Activated CD8-positive, alpha-beta memory T cell treated with anti-CD3 and anti-CD28 coated beads for 24 hours (primary cell): ENCODE data around the gene HP.
"Not testable (repeated sequence)": the region's sequence is repeated elsewhere in the genome, so short reads cannot be mapped to it uniquely, and the experiment has no call there.

Experiments
- DNase-seq: peaks from one replicate; pipeline ENCODE4 v3.0.0-alpha.2; 2020

The HP gene

GRCh38 chr16:72043539-72043938, 10.8 kb upstream of the HP start:
- DNase-seq = no peak

DNA sequence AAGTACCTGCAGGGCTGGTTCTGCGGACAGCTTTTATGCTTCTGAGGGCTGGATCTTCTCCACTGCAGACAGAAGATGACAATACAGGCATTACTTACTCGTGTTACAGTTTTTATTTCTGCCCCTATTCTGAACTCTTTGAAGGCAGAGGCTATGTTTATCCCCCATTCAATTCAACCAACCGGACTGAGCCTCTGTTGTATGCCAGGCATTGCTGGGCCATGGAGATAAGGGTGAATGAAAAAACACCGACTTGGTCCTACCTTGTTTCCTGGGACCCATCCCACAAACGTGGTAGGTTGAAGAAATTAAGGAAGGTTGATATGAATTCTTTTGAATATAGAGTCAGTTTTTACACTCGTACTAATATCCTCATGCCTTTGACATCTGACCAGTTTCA, 10.0 kb upstream of the HP start:
- no peak for DNase-seq

- no peak for DNase-seq
These were observed 9.4 kb upstream of the HP start for GRCh38 chr16:72044825-72045359.

GRCh38 chr16:72049110-72049509, 5.2 kb upstream of the HP start:
- no peak for DNase-seq

GRCh38 chr16:72050769-72051464, 3.4 kb upstream of the HP start:
- DNase-seq = no peak

DNA sequence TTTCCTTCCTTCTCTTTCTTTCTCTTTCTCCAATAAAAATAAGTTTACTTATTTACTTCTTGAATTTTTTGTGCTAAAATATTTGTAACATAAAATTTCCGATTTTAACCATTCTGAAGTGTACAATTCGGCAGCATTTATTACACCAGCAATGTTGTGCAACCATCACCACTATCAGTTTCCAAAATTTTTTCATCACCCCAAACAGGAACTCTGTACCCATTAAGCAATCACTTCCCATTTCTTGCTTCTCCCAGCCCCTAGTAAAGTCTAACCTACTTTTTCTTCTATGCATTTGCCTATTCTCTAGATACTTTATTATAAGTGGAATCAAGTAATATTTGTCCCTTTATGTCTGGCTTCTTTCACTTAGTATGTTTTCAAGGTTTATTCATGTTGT, 2.5 kb upstream of the HP start:
- no peak for DNase-seq

DNA sequence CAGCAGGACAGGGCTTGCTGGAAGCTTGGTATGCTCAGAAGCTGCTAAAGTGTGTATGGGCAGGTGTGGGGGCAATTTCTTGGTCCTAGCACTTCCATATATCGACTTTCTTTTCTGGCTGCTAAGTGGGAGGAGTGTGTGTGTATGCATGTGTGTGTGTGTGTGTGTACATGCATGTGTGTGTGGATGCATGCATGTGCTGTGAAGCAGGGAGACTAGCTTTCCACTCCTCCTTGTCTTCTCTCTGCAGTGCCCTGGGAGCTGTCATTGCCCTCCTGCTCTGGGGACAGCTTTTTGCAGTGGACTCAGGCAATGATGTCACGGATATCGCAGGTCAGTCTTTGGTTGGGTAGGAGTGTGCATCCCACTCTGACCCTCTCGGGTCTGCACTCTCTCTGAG, 1.6 kb downstream of the HP start:
- no peak for DNase-seq

DNA sequence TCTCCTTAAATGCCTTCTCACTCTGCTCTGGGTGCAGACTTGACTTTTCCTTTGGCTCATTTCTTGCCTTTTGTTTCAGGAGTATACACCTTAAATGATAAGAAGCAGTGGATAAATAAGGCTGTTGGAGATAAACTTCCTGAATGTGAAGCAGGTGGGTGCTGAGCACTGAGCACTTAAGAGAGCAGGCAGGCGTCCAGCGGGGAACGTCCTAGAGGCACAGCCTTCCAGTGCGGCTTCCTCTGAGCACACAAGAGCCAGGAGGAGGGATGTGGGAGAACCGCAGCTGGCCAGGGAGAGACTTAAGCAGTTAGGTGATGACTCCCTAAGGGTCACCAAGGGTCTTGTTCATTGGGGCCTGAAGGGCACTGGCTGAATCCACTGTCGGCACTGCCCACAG, 3.0 kb downstream of the HP start:
- DNase-seq = not testable (repeated sequence)

- not testable (repeated sequence) for DNase-seq
These were observed 4.8 kb downstream of the HP start for GRCh38 chr16:72059060-72059459.

DNA sequence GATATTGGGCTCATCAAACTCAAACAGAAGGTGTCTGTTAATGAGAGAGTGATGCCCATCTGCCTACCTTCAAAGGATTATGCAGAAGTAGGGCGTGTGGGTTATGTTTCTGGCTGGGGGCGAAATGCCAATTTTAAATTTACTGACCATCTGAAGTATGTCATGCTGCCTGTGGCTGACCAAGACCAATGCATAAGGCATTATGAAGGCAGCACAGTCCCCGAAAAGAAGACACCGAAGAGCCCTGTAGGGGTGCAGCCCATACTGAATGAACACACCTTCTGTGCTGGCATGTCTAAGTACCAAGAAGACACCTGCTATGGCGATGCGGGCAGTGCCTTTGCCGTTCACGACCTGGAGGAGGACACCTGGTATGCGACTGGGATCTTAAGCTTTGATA, 6.1 kb downstream of the HP start:
- no peak for DNase-seq

DNA sequence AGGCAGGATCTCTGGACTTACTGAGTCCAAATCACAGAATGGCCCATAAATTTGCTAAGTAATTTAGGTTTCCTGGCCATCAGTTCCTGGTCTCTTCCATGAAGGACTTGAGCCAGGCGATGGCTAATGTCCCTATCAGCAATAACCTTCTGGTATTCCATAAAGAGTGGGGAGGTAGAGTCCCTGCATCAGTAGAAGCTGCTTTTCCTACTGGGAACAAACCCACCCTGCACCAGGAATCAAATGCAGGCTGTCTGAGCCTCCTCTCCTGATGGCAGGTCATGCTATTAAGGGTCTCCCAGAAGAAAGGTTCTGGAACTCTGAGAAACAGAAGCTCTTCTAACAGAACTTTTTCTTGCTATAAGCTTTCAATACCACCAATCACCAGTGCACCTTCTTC, 7.3 kb downstream of the HP start:
- DNase-seq = no peak

DNA sequence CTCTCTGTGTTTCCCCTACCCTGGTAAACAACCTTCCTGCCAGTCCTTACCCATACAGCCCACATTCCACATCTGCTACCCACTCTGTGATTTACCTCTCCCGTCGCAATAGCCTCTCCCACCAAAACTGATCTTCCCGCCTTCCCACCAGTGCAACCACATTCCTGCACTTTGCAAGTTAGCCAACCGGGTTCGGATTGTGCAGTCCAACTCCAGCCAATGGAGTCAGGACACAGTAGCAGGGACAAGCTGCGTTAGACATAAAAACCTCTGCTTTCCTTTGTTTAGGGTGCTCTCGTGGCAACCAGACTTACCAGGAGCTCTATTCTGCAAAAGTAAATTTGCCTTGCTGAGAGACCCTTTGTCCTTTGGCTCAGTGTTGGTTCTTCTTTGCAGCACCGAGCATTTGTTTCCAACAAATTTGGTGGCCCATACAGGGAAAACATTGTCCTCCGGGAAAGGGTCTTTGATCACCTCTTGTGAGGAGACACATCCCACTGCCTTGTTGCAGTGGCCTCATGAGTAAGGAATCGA, 10.1 kb downstream of the HP start:
- no peak for DNase-seq

GRCh38 chr16:72066747-72067146, 12.4 kb downstream of the HP start:
- DNase-seq = no peak

- no peak for DNase-seq
These were observed 14.6 kb downstream of the HP start for GRCh38 chr16:72068930-72069329.

GRCh38 chr16:72072514-72073342, 18.4 kb downstream of the HP start:
- DNase-seq = no peak

- DNase-seq = no peak
These were observed 19.4 kb downstream of the HP start for GRCh38 chr16:72073560-72074230.

DNA sequence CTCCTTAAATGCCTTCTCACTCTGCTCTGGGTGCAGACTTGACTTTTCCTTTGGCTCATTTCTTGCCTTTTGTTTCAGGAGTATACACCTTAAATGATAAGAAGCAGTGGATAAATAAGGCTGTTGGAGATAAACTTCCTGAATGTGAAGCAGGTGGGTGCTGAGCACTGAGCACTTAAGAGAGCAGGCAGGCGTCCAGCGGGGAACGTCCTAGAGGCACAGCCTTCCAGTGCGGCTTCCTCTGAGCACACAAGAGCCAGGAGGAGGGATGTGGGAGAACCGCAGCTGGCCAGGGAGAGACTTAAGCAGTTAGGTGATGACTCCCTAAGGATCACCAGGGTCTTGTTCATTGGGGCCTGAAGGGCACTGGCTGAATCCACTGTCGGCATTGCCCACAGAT, 20.8 kb downstream of the HP start:
- DNase-seq = not testable (repeated sequence)

DNA sequence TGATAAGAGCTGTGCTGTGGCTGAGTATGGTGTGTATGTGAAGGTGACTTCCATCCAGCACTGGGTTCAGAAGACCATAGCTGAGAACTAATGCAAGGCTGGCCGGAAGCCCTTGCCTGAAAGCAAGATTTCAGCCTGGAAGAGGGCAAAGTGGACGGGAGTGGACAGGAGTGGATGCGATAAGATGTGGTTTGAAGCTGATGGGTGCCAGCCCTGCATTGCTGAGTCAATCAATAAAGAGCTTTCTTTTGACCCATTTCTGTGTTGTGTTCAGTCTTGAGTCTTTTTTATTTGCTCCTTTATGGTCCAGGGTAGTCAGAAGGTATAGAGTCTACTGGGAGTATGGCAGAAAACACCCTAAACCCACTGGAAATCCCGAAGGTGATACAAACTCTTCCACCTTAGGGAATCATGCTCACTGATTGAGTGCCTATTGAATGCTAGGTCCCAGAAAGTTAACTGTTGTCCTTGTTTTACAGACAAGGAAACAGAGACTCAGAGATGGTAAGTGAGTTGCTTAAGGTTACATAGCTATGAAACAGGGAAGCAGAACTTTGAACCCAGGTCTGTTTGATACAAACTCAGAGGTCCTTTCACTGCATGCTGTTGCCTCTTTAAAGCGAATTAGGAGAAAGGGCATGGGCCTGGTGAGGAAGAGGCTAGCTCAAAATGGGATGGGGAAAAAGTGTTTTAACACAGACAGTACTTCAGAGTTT, 22.8 kb downstream of the HP start:
- DNase-seq = not testable (repeated sequence)

DNA sequence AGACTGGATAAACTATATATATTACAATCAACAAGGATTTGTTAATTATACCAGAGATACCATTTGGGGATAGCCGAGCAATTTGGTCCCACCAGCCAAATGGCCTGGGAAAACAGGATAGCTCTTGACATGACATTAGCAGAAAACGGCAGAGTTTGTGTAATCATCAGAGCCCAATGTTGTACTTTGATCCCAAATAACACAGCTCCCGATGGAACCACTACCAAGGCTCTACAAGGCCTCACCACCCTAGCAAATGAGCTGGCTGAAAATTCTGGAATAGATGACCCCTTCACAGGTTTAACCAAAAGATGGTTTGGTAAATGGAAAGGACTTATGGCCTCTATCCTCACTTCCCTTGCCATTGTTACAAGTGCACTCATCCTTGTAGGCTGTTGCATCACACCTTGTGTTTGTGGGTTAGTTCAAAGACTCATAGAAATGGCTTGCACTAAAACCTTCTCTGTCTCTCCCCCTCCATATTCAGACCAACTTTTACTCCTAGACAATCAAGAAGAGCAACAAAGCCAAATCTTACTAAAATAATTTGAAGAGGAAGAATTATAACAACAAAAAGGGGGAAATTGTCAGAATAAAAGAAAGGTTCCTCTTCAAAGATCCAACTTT, 29.6 kb downstream of the HP start:
- DNase-seq = no peak

GRCh38 chr16:72084445-72084844, 30.1 kb downstream of the HP start:
- no peak for DNase-seq

GRCh38 chr16:72085002-72085401, 30.7 kb downstream of the HP start:
- DNase-seq = no peak

DNA sequence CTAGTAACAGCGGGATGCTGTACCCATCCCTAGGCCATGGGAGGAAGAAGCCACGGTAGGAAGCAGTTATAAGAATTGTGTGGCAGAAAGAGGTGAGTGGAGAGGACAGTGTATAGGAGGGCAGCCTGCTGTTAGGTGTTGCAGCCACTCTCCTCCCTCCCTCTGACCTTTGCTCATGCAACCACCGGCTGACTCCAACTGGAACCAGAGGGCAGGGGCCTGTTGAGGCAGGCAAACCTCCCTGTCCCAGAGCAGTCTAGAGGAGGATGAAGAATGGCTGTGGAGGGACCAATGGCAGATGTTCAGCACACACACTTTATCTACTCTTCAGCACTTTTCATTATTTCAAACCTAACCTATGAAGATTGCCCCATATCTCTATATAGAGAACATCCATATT, 36.9 kb downstream of the HP start:
- DNase-seq = no peak
